Suprapubic skin (tissue), 4 donors: ENCODE results near the gene BAZ1A. TPM values are rescaled to one million over a fixed set of nuclear protein-coding genes. Genes with fewer than 3 reads are reported as not detected.

Source experiments
- DNase-seq, 2 donors: peaks; one replicate each; pipeline ENCODE4 v3.0.0-alpha.2; 2019; ENCODE audit warnings: low spot score in 2 of 2
- H3K27ac ChIP-seq: fragments of 200-600 bp; sonication (generic); one replicate; pipeline ENCODE4 v1.5.1; 2019
- H3K27me3 ChIP-seq: fragments of 200-600 bp; sonication (generic); one replicate; pipeline ENCODE4 v1.5.1; 2019
- H3K36me3 ChIP-seq: fragments of 200-600 bp; sonication (generic); one replicate; pipeline ENCODE4 v1.5.1; 2019
- H3K4me1 ChIP-seq: fragments of 200-600 bp; sonication (generic); one replicate; pipeline ENCODE4 v1.5.1; 2019
- H3K4me3 ChIP-seq: fragments of 200-600 bp; sonication (generic); one replicate; pipeline ENCODE4 v1.5.1; 2019; ENCODE audit warnings: mild to moderate bottlenecking
- H3K9me3 ChIP-seq: fragments of 200-600 bp; sonication (generic); one replicate; pipeline ENCODE4 v1.5.1; 2019
- CTCF ChIP-seq, 2 donors: fragments of 200-600 bp in 1 of 2; fragments of 450-650 bp in 1 of 2; sonication (generic) in 1 of 2; IDR thresholded peaks; one replicate each; pipeline ENCODE4 v1.5.1; 2016 to 2019; ENCODE audit warnings: antibody characterized with exemption in 2 of 2, mild to moderate bottlenecking in 1 of 2, moderate library complexity in 1 of 2
- EP300 ChIP-seq: sonication (generic); formaldehyde crosslinking; IDR thresholded peaks from one replicate; pipeline ENCODE4 v1.6.1; 2017; ENCODE audit warnings: antibody characterized with exemption
- POLR2A ChIP-seq, 2 donors: fragments of 450-650 bp; IDR thresholded peaks; one replicate each; pipeline ENCODE4 v1.6.1; 2017; ENCODE audit warnings: antibody characterized with exemption in 2 of 2, mild to moderate bottlenecking in 2 of 2, moderate library complexity in 2 of 2
- POLR2AphosphoS5 ChIP-seq, 3 donors: sonication (generic); formaldehyde crosslinking; IDR thresholded peaks; one replicate each; pipeline ENCODE4 v1.6.1; 2017; ENCODE audit warnings: antibody characterized with exemption in 3 of 3
- WGBS: methylation state at CpG from one replicate; pipeline ENCODE4 v1.1.5; 2018; 5-methylcytosine and 5-hydroxymethylcytosine counted together
- total RNA-seq, 4 donors: library from RNA; depleted of rRNA; stranded (reverse); fragments of >200 nt; gene quantifications; one replicate each; pipeline ENCODE4 v1.1.0, GENCODE V29; 2016

The BAZ1A gene
- total RNA-seq, 4 donors from 2014 or later, result 37.0 to 95.1 (median 55.7) TPM

DNA sequence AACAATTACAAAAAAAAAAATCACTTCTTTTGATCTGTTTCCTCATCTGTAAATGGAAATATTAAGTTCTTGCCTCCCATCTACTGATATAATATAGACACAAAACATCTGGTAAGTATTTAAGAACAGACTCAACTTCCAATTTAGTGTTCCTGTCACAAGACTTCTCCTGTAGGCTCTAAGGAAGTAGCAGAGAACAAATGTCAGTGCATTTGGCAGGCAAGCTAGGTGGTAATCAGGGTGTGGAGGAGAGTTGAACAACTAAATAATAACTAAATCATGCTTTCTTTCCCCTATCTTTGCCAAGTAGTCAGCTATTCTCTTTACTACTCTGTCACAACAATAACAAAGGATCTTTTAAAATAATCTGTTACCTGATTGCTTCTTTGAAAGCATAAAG is 22.1 kb downstream of the BAZ1A start:
- DNase-seq, result no peak
- Histone ChIP-seq H3K4me3 (no peak overlapping the region), H3K27me3 (no peaks in the 10 kb centered on the region), H3K4me1 (peaks cover 4% of the 10 kb centered on the region), H3K27ac (no peak overlapping the region), H3K9me3 (no peaks in the 10 kb centered on the region), H3K36me3 (peaks cover 20% of the 10 kb centered on the region)
- no peak for TF ChIP-seq EP300
- no peak for TF ChIP-seq CTCF (IDR thresholded peaks at IDR 0.05)
- no peak for TF ChIP-seq POLR2A (IDR thresholded peaks at IDR 0.05)
- no peak for TF ChIP-seq POLR2AphosphoS5 (IDR thresholded peaks at IDR 0.05)

- no peak for DNase-seq
- Histone ChIP-seq H3K36me3 (peaks cover 18% of the 10 kb centered on the region), H3K27me3 (no peaks in the 10 kb centered on the region), H3K4me3 (no peak overlapping the region), H3K27ac (peak overlapping the region; percentile 64), H3K4me1 (peaks cover 4% of the 10 kb centered on the region), H3K9me3 (no peaks in the 10 kb centered on the region)
- TF ChIP-seq POLR2AphosphoS5 (IDR thresholded peaks at IDR 0.05), result no peak
- no peak for TF ChIP-seq CTCF (IDR thresholded peaks at IDR 0.05)
- 69% methylated on average over 2 of the region's 2 CpGs for WGBS
Measured at GRCh38 chr14:34851395-34851794, 23.8 kb downstream of the BAZ1A start.

DNA sequence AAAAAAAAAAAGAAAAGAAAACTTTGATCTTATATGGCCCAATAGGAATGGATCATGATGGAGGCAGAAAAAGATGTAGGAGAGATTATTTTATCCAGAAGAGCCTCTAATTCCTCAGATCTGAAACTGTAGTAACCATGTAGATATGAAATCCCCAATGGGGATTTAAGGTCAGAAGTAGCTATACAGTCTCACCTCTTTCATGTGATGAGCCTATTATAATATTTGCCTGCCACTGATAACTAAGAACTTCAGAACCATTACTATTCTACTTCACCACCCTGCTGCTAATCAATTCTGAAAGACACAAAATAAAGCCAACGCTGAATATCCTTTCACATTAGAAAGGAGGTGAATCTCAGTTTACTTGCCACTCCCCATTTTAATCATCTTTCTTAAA is 29.3 kb downstream of the BAZ1A start:
- no peak for TF ChIP-seq EP300
- no peak for TF ChIP-seq POLR2AphosphoS5 (IDR thresholded peaks at IDR 0.05)
- no peak for TF ChIP-seq CTCF (IDR thresholded peaks at IDR 0.05)
- no peak for TF ChIP-seq POLR2A (IDR thresholded peaks at IDR 0.05)
- WGBS, result 92% methylated on average over 1 of the region's 1 CpG
- Histone ChIP-seq H3K27ac (no peak overlapping the region), H3K36me3 (peaks cover 5% of the 10 kb centered on the region), H3K9me3 (no peaks in the 10 kb centered on the region), H3K4me1 (peaks cover 24% of the 10 kb centered on the region), H3K27me3 (no peaks in the 10 kb centered on the region), H3K4me3 (no peak overlapping the region)
- DNase-seq, result no peak

DNA sequence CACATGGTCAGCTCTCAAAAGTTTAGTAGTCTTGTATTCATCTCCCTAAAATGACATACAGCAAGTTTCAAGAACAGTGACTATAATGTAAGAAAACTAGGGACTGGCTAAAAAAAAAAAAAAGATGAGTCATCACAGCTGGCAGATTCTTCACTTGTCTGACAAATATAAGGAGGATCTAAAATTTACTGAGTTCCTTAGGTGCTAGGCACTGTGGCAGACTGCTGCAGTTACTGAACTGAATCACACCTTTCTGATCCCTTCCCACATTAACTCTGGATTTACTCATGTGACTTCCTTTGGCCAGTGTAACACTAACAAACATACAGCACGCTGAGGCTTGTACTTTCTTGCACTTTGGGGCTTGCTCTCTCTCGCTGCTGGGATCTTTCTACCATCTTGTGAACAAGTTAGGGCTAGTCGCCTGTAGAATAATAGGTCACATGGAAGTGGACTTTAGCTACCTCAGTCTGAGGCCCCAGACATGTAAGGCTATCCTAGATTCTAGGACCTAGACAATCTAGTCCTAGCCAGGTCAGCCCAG is 32.1 kb downstream of the BAZ1A start:
- Histone ChIP-seq H3K4me3 (no peak overlapping the region), H3K36me3 (no peaks in the 10 kb centered on the region), H3K4me1 (peaks cover 24% of the 10 kb centered on the region), H3K9me3 (no peaks in the 10 kb centered on the region), H3K27ac (peak overlapping the region; percentile 45), H3K27me3 (no peaks in the 10 kb centered on the region)
- no peak for TF ChIP-seq CTCF (IDR thresholded peaks at IDR 0.05)
- TF ChIP-seq POLR2A (IDR thresholded peaks at IDR 0.05), result no peak
- no peak for TF ChIP-seq EP300
- no peak for TF ChIP-seq POLR2AphosphoS5 (IDR thresholded peaks at IDR 0.05)
- DNase-seq, result no peak
- WGBS, result 52% methylated on average over 3 of the region's 3 CpGs

GRCh38 chr14:34837801-34838322 is 37.3 kb downstream of the BAZ1A start:
- Histone ChIP-seq H3K27ac (no peak overlapping the region), H3K36me3 (no peaks in the 10 kb centered on the region), H3K4me1 (peaks cover 17% of the 10 kb centered on the region), H3K9me3 (no peaks in the 10 kb centered on the region), H3K27me3 (no peaks in the 10 kb centered on the region), H3K4me3 (no peak overlapping the region)
- no peak for DNase-seq
- 75% methylated on average over 3 of the region's 3 CpGs for WGBS
- TF ChIP-seq POLR2A (IDR thresholded peaks at IDR 0.05), result no peak
- no peak for TF ChIP-seq CTCF (IDR thresholded peaks at IDR 0.05)
- TF ChIP-seq EP300, result no peak
- TF ChIP-seq POLR2AphosphoS5 (IDR thresholded peaks at IDR 0.05), result no peak
